ENCODE data around the gene BCAP31.
"Not testable (repeated sequence)": the region's sequence is repeated elsewhere in the genome, so short reads cannot be mapped to it uniquely, and the experiment has no call there.

The BCAP31 gene

DNA sequence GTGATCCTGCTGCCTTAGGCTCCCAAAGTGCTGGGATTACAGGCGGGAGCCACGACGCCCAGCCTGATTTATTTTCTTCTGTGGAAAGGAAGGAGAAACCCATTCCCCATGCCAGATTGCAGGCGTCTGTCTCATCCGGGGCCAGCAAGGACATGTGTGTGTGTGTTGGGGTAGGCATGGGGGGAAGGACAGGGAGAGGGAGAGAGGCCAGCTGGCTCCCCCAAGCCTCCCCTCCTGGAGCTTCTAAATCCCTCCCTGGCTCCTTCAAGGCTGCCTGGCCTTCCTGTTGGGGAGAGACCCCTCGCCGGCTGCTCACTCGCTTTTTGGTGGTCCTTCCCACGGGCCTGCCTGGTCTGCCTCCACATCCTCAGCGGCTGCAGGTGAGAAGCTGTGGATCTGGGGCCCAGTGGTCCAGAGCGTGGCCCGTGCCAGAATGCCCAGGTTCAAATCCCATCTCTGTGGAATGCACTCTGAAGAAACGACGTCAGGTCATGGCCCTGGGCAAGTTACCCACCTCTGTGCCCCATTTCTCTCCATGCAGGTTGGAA lies 38.5 kb upstream of the BCAP31 start:
- DNase-seq, result no peak

DNA sequence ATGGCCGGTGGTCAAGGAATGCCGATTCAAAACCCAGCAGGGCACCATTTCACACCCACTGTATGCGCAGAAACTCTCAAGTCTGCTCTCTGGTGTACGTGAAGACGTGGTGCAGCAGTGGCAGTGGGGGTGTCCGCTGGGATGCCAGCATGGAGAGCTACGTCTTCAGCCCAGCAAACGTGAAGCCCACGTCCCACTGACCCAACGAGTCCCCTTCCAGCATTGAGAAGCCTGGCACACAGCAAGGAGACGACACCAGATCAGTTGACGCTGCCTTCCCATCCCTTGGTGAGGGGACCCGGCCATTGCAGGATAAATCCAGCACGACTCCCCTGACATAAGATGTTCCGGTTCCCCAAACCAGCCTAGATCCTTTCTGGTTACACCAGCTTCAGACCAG lies 37.7 kb upstream of the BCAP31 start:
- no peak for DNase-seq

DNA sequence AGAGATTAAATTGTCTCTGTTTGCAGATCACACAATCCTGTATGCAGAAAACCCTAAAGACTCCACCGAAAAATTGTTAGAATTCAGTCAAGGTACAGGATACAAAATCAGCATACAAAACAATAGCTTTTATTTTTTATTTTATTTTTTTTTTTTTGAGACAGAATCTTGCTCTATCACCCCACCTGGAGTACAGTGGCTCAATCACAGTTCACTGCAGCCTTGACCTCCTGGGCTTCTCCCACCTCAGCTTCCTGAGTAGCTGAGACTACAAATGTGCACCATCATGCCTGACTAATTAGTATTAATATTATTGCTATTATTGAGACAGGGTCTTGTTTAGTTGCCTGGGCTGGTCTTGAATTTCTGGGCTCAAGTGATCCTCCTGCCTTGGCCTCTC lies 30.9 kb upstream of the BCAP31 start:
- no peak for DNase-seq

DNA sequence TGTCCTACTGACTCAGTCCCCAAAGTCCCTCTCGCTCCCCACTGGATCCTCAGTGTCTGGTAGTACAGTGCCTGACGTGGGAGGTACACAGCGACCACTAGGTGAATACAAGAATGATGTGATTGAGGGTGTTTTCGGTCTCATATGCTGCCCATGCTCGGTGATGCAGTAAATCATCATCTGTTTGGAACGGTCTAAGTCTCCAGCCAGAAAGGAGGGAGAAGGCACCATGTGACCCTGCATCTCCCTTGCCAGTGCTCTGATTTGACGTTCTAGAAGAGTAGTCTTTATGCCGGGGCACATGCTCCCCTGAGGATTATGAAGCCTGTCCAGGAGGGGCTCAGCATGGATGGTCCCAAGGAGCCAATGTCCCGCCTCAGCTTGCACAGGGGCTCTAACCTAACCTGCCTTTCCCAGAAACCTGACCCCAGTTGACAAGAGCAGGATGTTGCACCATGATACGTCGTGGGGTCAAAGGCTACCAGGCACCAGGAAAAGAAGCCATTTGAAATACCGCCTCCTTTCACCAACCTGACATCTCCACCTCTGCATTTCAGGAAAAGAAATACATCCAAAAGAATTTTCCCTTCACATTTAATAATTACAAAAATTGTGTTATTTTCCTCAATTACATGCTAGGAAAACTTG lies 26.1 kb upstream of the BCAP31 start:
- no peak for DNase-seq

DNA sequence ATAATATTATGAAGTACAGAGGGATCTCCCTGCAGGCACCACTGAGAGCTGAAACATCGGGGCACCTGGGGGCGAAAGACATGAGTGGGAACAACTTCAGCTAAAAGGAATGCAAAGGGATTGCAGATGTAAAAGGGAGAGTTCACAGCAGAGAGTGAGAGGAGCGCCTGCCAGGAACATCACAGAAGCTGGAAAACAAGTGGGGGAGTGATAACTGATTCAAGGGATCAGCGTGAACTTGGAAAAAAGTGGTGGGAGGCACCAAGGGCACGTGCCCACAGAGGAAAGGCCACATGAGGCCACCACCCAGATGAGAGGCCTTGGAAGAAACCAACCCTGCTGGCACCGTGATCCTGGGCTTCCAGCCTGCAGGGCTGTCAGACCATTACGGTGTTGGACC lies 24.8 kb upstream of the BCAP31 start:
- not testable (repeated sequence) for DNase-seq

DNA sequence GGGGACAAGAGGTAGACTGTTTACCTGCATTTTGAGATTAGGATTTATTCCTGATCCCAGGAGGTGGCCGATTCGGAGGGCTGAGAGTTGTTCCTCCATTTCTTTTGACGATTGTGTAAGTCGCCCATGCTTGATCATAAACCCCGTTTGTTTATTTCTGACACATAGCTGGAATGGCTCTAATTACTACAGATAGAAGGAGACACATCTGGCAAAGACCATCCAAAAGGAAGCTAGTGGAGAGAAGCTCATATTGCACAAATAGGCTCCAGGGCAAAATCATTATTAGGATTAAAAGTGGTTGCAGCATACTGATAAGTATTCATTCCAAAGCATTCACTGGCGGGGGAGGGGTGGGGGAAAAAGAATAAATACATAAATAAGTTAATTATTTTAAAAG lies 22.8 kb upstream of the BCAP31 start:
- DNase-seq, result not testable (repeated sequence)

DNA sequence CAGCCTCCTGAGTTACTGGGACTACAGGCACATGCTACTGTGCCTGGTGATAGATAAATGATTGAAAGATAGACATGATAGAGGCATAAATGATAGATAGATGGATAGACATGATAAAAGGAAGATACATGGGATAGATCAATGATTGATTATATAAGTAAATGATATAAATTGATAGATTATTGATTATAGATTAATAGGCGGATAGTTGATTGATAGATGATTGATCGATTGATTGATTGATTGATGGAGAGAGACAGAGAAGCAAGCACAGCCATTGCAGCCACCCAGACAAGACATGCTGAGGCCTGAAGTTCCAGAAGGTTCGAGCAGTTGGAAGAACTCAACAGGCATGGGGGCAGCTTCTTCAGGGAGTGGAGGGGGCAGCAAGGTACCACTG lies 22.2 kb upstream of the BCAP31 start:
- no peak for DNase-seq

GRCh38 chrX:153745067-153745433 lies 20.9 kb upstream of the BCAP31 start:
- not testable (repeated sequence) for DNase-seq

GRCh38 chrX:153744210-153745066 lies 20.3 kb upstream of the BCAP31 start:
- no peak for DNase-seq

DNA sequence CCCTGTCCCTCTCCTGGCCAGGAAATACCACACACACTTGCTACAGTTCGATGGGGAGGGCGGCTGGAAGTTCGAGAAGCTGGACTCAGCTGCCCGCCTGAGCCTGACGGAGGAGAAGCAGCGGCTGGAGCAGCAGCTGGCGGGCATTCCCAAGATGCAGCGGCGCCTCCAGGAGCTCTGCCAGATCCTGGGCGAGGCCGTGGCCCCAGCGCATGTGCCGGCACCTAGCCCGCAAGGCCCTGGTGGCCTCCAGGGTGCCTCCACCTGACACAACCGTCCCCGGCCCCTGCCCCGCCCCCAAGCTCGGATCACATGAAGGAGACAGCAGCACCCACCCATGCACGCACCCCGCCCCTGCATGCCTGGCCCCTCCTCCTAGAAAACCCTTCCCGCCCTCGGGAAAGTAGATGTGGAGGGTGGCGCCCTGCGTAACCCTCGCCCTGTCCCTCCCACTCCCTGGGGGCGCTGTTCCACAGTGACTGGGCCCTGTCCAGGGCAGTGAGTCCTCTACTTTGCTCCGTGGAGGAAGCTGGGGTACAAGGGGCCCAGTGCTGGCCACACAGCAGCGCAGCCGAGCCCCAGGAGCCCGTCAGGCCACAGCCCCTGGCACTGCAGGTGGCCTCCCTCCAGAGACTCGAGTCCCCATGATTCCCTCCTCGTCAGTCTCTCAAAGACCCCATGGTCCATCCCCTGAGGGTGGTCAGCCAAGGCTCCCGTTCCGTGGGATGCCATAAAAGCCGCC lies 19.5 kb upstream of the BCAP31 start:
- DNase-seq, result not testable (repeated sequence)

DNA sequence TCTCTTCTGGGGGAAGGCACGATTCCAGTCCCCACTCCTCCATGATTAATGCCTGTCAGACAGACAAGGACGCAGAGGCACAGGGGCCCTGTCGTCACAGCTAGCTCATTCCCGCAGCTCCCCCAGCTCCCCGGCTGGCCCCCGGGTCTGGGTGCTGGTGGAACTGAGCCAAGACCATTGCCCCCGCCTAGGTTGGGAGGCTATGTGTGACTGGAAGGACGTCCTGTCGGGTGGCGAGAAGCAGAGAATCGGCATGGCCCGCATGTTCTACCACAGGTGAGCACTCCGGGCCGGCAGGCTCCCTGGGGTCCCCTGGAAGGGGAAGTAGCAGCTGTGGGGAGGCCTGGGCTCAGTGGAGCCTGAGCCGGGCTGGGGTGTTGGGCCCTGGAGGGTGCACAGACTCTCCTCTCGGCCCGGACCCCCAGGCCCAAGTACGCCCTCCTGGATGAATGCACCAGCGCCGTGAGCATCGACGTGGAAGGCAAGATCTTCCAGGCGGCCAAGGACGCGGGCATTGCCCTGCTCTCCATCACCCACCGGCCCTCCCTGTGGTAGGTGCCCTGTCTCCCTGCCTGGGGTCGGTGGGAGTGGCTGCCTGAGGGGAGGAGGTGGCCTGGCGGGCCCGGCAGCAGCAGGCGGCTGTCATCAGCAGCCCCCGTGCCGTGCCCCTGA lies 18.7 kb upstream of the BCAP31 start:
- DNase-seq, result not testable (repeated sequence)

GRCh38 chrX:153742111-153742510 lies 17.9 kb upstream of the BCAP31 start:
- DNase-seq, result not testable (repeated sequence)

DNA sequence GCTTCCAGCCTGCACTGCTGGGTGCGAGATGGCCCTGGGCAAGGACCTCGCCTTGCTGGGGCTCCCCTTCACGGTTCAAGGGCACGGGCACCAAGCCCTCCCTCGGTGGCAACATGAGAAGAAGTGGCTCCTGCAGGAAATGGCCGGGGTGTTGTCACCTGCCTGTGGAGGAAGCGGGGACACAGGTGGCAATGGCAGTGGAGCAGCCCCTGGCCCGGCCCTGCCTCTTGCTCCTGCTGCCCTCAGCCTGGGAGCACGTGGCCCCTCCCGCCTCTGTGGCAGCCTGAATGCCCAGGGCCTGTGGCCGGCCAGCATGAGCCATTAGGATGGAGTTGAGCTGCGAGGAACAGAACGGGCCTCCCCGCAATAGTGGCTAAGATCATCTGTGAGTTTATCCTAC lies 17.3 kb upstream of the BCAP31 start:
- DNase-seq, result no peak

GRCh38 chrX:153740631-153741222 lies 16.5 kb upstream of the BCAP31 start:
- no peak for DNase-seq

DNA sequence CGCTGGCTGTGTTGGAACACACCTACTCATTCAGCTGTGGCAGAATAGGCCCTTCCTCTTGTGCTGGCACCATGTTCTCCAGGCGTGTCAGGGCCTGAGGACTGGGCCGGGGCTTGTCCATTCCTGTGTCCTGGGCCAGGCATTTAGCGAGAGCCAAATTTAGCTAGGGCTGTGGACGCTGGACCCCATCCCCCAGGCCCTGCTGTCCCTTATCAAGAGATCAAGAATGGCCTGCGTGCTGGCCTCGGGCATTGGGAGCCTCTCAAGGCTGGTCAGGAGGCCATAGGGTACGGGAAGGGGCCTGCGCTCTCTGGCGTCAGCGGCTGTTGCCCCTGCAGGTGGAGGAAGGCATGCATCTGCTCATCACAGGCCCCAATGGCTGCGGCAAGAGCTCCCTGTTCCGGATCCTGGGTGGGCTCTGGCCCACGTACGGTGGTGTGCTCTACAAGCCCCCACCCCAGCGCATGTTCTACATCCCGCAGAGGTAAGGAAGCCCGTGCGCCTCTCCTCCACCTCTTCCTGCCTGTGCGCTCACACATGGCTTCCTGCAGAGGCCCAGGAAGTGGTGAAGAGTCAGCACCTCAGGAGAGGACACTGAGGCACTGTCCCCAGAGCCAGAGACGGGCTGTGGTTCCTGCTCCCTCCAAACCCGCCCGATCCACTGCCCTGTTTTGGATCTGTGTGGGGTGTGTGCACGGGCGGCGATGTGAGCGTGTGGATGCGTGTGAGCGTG lies 15.7 kb upstream of the BCAP31 start:
- DNase-seq, result no peak

GRCh38 chrX:153738056-153738605 lies 13.9 kb upstream of the BCAP31 start:
- DNase-seq, result no peak

DNA sequence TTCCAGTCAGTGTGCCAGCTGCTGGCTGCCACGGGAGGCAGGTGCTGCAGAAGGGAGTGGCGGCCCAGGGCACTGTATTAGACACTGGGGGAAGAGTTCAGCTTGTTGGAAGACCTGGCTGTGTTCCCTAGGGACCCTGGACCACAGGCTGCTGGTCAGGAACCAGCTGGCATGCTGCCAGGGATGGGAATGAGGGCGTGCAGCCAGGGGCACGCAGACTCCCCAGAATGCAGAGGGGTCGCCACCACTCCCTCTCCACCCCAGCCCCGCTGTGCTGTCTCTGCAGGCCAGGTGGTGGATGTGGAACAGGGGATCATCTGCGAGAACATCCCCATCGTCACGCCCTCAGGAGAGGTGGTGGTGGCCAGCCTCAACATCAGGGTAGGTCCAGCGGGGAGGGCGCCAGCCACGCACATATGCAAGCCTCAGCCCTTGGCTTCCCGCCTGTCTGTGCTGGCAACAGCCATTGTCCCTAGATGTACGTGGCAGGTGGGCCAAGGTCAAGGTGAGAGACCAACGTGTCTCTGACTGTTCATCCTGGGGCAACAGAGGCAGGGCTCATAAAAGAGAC lies 12.8 kb upstream of the BCAP31 start:
- no peak for DNase-seq

GRCh38 chrX:153736071-153736820 lies 12.1 kb upstream of the BCAP31 start:
- no peak for DNase-seq

- DNase-seq, result no peak
Observed at GRCh38 chrX:153735274-153735673, 11.1 kb upstream of the BCAP31 start.

DNA sequence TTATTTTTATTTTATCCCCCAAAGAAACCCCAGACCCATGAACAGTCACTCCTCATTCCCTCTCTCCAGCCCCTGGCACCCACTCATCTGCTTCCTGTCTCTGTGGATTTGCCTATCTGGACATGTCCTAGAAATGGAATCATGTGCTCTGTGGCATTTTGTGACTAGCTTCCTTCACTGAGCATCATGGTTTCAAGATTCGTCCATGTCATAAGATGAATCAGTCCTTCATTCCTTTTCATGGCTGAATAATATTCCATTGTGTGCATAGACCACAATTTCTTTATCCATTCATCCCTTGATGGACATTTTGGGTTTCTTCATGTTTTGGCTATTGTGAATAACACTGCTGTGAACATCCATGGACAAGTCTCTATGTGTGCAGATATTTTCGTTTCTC lies 10.7 kb upstream of the BCAP31 start:
- DNase-seq, result no peak

Data from stimulated activated naive CD4-positive, alpha-beta T cell treated with Interleukin-2 at 50 U/mL for 16 hours (primary cell).